Kidney (tissue), 14 donors: ENCODE measurements around the gene TMEM132A. TPM values are rescaled to one million over a fixed set of nuclear protein-coding genes. Genes with fewer than 3 reads are reported as not detected.

Experiments
- DNase-seq, 5 donors: peaks; one replicate each; pipeline ENCODE4 v3.0.0-alpha.2; 2013 to 2020
- FAIRE-seq: peaks from 2 replicates; lab custom pipeline; 2012; peaks lifted over from hg19 to GRCh38; lab: Jason Lieb, UNC
- H3K27ac ChIP-seq, 2 donors: one replicate each; pipeline ENCODE4 v1.7.0; 2013; ENCODE audit warnings: low read depth in 2 of 2, low read length in 2 of 2, inconsistent platforms in 1 of 2
- H3K27me3 ChIP-seq: one replicate; pipeline ENCODE4 v1.7.1; 2013; ENCODE audit warnings: low read length, inconsistent platforms; ENCODE audit not compliant: control insufficient read depth, insufficient read depth
- H3K36me3 ChIP-seq, 3 donors: one replicate each; pipeline versions ENCODE4 v1.7.0 to v1.7.1; 2013; ENCODE audit warnings: low read length in 3 of 3, control low read depth in 1 of 3, inconsistent platforms in 1 of 3; ENCODE audit not compliant: insufficient read depth in 3 of 3, control insufficient read depth in 2 of 3
- H3K4me1 ChIP-seq, 3 donors: one replicate each; pipeline versions ENCODE4 v1.7.0 to v1.7.1; 2013; ENCODE audit warnings: low read length in 3 of 3, inconsistent platforms in 1 of 3, low read depth in 1 of 3; ENCODE audit not compliant: control insufficient read depth in 2 of 3, insufficient read depth in 2 of 3
- H3K4me3 ChIP-seq, 3 donors: one replicate each; pipeline versions ENCODE4 v1.7.0 to v1.8.1; 2013; ENCODE audit warnings: low read length in 3 of 3, control low read depth in 1 of 3, inconsistent platforms in 1 of 3
- H3K9ac ChIP-seq, 3 donors: one replicate each; pipeline versions ENCODE4 v1.7.0 to v1.7.1; 2013; ENCODE audit warnings: low read length in 3 of 3, control low read depth in 1 of 3, inconsistent platforms in 1 of 3
- H3K9me3 ChIP-seq, 3 donors: one replicate each; pipeline versions ENCODE4 v1.7.0 to v1.7.1; 2013; ENCODE audit warnings: low read length in 3 of 3, control low read depth in 1 of 3, inconsistent platforms in 1 of 3; ENCODE audit not compliant: control insufficient read depth in 2 of 3, insufficient read depth in 1 of 3
- intact Hi-C: fragments of 100-400 bp; cut with DNase I; formaldehyde crosslinking; loops from one replicate; pipeline ENCODE4 v1.11.1; 2022
- polyA plus RNA-seq: library from polyadenylated mRNA; stranded (reverse); fragments of 350-450 nt; fragmentation: Illumina TruSeq; extraction: RNeasy Lipid Tissue Mini Kit (QIAGEN cat#74804); gene quantifications from one replicate; pipeline ENCODE4 v1.2.3, GENCODE V29; 2014; ENCODE audit warnings: low read depth, low replicate concordance; ENCODE audit not compliant: insufficient read depth
- total RNA-seq: library from RNA; stranded (reverse); fragmentation: NEBNext Ultra II Directional; extraction: Animal tissue kit (Norgen Biotek cat#: 25700); gene quantifications from one replicate; pipeline ENCODE4 v1.2.1, GENCODE V29; 2021
- TF ChIP-seq, protein P1 (sequence below): IDR thresholded peaks from 3 replicates; pipeline ENCODE4 v1.5.1; 2012; ENCODE audit warnings: mild to moderate bottlenecking, moderate library complexity, borderline replicate concordance; ENCODE audit not compliant: insufficient read depth; ENCODE audit errors: extremely low read depth
- donor health status: control.
- donor health status: control.
- donor health status: control.
- donor health status: control.
- donor health status: control.
- donor health status: DM: yes; HTN: yes; CAD: no.
- donor health status: Normal renal cell carcinoma (clear cell type).

TMEM132A gene
- total and polyA plus RNA-seq, 2 donors from 2014 or later = 17.2 to 19.1 TPM

- Histone ChIP-seq H3K27me3 (no peaks in the 10 kb centered on the region), H3K27ac (no peak overlapping the region), H3K36me3 (no peaks in the 10 kb centered on the region), H3K9me3 (no peaks in the 10 kb centered on the region), H3K9ac (no peak overlapping the region), H3K4me3 (no peak overlapping the region), H3K4me1 (no peaks in the 10 kb centered on the region)
- DNase-seq (no peak), FAIRE-seq (no peak)
- intact Hi-C loops = no loop called here
- TF ChIP-seq, protein P1, sequence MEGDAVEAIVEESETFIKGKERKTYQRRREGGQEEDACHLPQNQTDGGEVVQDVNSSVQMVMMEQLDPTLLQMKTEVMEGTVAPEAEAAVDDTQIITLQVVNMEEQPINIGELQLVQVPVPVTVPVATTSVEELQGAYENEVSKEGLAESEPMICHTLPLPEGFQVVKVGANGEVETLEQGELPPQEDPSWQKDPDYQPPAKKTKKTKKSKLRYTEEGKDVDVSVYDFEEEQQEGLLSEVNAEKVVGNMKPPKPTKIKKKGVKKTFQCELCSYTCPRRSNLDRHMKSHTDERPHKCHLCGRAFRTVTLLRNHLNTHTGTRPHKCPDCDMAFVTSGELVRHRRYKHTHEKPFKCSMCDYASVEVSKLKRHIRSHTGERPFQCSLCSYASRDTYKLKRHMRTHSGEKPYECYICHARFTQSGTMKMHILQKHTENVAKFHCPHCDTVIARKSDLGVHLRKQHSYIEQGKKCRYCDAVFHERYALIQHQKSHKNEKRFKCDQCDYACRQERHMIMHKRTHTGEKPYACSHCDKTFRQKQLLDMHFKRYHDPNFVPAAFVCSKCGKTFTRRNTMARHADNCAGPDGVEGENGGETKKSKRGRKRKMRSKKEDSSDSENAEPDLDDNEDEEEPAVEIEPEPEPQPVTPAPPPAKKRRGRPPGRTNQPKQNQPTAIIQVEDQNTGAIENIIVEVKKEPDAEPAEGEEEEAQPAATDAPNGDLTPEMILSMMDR = no peak
These were observed 61.2 kb downstream of the TMEM132A start for GRCh38 chr11:60985501-60985900.

DNA sequence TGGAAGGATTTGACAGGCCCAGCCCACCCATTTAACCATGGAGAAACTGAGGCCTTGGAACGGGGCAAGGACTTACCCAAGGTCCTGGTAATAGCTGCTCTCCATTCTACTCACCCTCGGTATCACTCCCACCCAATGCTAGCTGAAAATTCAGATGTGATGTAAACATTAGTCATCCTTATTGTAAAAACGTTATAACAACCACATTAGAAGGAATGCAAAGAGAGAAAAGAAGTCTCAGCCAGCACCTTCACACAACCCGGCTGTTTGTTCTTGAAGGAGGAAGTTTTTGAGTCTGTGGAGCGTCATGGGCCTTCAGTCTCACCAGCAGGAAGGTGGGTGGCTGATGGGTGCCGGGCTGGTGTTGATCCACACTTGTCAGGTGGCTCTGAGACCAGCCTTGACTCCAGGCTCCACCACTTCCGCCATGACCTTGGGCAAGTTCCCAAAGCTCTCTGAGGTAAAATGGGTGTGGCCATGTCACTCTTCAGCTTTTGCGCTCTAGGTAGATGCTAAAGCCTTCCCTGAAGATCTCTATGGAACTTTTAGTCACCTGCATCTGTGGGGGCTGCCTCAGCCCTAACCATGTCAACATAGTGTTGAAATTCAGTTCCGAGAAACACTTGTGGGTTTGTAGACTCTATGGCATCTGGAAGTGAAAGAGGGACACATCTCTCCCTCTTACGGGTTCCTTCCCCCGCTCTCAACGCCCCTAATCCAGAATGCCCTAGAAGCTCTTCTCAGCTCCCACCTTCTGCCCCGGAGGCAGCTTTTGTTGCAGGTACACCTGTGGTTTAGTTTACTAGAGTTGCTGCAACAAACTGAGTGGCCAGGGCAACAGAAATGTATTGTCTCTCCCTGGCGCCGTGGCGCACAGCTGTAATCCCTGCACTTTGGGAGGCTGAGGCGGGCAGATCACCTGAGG lies 62.0 kb downstream of the TMEM132A start:
- H3K27ac ChIP-seq = no peak overlapping the region
- H3K36me3 ChIP-seq = no peaks in the 10 kb centered on the region
- intact Hi-C loops = no loop called here
- no peak overlapping the region for H3K4me3 ChIP-seq
- no peaks in the 10 kb centered on the region for H3K4me1 ChIP-seq
- DNase-seq = no peak
- FAIRE-seq = no peak
- TF ChIP-seq, protein P1 = no peak
- H3K9me3 ChIP-seq = no peaks in the 10 kb centered on the region
- H3K27me3 ChIP-seq = no peaks in the 10 kb centered on the region
- no peak overlapping the region for H3K9ac ChIP-seq

Other genes starting within 250 kb of the TMEM132A start
- not detected for gene MS4A8, start 224.8 kb upstream of the TMEM132A start, total RNA-seq
- 0.67 TPM for gene MS4A8, start 224.8 kb upstream of the TMEM132A start, polyA plus RNA-seq
- gene MS4A18, start 199.7 kb upstream of the TMEM132A start, total RNA-seq = not detected
- not detected for gene MS4A18, start 199.7 kb upstream of the TMEM132A start, polyA plus RNA-seq
- gene MS4A15, start 167.6 kb upstream of the TMEM132A start, total RNA-seq = not detected
- gene MS4A15, start 167.6 kb upstream of the TMEM132A start, polyA plus RNA-seq = not detected
- gene MS4A10, start 139.1 kb upstream of the TMEM132A start, total RNA-seq = not detected
- gene MS4A10, start 139.1 kb upstream of the TMEM132A start, polyA plus RNA-seq = 1.1 TPM
- 18.9 TPM for gene CCDC86, start 82.3 kb upstream of the TMEM132A start, total RNA-seq
- 15.9 TPM for gene CCDC86, start 82.3 kb upstream of the TMEM132A start, polyA plus RNA-seq
- gene PTGDR2, start 68.5 kb upstream of the TMEM132A start, total RNA-seq = 0.16 TPM
- gene PTGDR2, start 68.5 kb upstream of the TMEM132A start, polyA plus RNA-seq = not detected
- gene ZP1, start 56.9 kb upstream of the TMEM132A start, total RNA-seq = not detected
- not detected for gene ZP1, start 56.9 kb upstream of the TMEM132A start, polyA plus RNA-seq
- 72.1 TPM for gene PRPF19, start 17.9 kb upstream of the TMEM132A start, total RNA-seq
- 70.7 TPM for gene PRPF19, start 17.9 kb upstream of the TMEM132A start, polyA plus RNA-seq
- gene TMEM109, start 10.3 kb upstream of the TMEM132A start, total RNA-seq = 130 TPM
- 139 TPM for gene TMEM109, start 10.3 kb upstream of the TMEM132A start, polyA plus RNA-seq
- 27.0 TPM for gene SLC15A3, start 27.7 kb downstream of the TMEM132A start, total RNA-seq
- 26.6 TPM for gene SLC15A3, start 27.7 kb downstream of the TMEM132A start, polyA plus RNA-seq
- 6.7 TPM for gene CD6, start 47.2 kb downstream of the TMEM132A start, total RNA-seq
- gene CD6, start 47.2 kb downstream of the TMEM132A start, polyA plus RNA-seq = 0.24 TPM
- 2.9 TPM for gene CD5, start 178.0 kb downstream of the TMEM132A start, total RNA-seq
- gene CD5, start 178.0 kb downstream of the TMEM132A start, polyA plus RNA-seq = 0.26 TPM
- 31.8 TPM for gene VPS37C, start 237.0 kb downstream of the TMEM132A start, total RNA-seq
- 13.9 TPM for gene VPS37C, start 237.0 kb downstream of the TMEM132A start, polyA plus RNA-seq